Dedifferentiated amniotic fluid mesenchymal stem cell (primary cell): Measurements from ENCODE around the gene TET3.
A peak's percentile ranks its signal among the peaks of the same experiment; 100 is the strongest.
"Not testable (repeated sequence)": the region's sequence is repeated elsewhere in the genome, so short reads cannot be mapped to it uniquely, and the experiment has no call there.

ENCODE experiments used
- DNase-seq: peaks from one replicate; pipeline ENCODE4 v3.0.0-alpha.2; 2016; ENCODE audit errors: extremely low spot score

TET3 gene

DNA sequence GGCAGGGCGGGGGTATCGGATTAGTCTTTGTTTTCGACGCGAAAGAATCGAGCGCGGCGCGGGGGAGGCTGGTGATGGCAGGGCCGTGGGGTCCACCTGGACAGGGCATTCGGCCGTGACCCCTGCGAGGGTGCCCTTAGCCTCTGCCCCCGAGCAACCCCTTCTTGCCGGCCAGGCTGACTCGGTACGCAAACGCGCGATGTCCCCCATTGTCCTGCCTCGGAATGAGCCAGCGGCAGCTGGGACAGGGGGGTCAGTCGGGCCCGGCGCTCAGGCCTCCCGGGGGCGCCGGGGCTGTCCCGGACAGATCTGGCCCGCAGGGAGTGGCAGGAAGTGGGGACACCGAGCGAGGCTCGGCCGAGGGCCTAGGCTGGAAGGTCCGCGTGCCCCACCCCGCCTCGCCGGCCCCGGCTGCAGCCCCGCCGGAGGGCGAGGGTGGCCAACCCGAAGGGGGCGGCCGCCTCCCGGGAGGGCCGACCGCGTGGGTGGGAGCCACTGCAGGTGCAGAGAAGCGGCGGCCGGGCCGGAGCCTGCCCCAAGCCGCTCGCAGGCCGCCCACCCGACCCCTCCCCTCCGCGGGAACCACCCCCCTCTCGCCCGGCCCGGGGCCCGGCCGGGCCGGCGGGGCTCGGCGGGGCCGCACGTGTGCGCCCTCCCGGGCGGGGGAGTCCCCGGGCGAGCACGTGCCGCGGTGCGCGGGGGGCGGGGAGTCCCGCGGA is at the start of gene TET3:
Gene TET3 (plus strand): TSS at position 708 of the 719 bp plus-strand sequence. CDS start 1,494 bp downstream, outside the sequence.
- no peak for DNase-seq

DNA sequence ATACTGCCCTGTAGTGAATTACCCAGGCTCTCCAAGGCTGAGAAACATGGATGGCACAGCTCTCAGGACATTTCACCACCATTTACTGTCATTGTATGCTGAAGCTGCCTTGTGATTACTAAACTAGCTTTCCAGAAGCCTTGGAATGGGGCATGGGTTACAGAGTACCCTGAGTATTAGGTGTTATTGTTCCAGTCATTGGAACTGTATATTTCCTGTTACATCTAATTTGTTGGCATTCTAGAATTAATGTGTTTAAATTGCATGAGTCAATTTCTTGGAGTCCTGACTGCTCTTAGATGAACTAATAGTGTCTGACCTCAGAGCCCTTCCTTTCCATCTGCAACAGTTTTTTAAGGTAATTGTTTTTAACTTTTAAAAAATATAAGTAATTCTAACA is 49.1 kb upstream of the TET3 start:
- DNase-seq = no peak

- DNase-seq = no peak
Observed at GRCh38 chr2:73937103-73937885, 47.4 kb upstream of the TET3 start.

DNA sequence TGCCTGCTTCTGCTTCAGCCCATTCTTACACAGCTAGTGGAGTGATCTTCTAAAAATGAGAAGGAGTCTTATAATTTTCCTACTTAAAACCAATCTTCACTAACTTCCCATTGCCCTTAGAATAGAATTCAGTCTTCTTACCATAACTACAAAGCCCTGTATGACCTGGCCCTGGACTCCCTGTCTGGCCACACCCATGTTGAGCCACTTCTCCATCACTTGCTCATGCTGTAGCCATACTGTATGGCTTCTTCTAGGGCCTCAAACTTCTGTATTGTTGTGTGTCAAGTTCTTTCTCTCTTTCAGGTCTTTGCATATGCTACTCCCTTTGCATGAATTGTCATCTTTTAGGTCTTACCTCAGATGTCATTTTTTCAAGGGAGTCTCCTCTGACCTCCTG is 46.8 kb upstream of the TET3 start:
- DNase-seq = no peak

GRCh38 chr2:73938718-73939352 is 45.9 kb upstream of the TET3 start:
- peak; percentile 38 for DNase-seq

- no peak for DNase-seq
Observed at GRCh38 chr2:73939419-73939818, 45.3 kb upstream of the TET3 start.

GRCh38 chr2:73940066-73940465 is 44.6 kb upstream of the TET3 start:
- not testable (repeated sequence) for DNase-seq

GRCh38 chr2:73942664-73943063 is 42.0 kb upstream of the TET3 start:
- no peak for DNase-seq

- no peak for DNase-seq
Observed at GRCh38 chr2:73944714-73945113, 40.0 kb upstream of the TET3 start.

- no peak for DNase-seq
Observed at GRCh38 chr2:73946215-73946614, 38.5 kb upstream of the TET3 start.

DNA sequence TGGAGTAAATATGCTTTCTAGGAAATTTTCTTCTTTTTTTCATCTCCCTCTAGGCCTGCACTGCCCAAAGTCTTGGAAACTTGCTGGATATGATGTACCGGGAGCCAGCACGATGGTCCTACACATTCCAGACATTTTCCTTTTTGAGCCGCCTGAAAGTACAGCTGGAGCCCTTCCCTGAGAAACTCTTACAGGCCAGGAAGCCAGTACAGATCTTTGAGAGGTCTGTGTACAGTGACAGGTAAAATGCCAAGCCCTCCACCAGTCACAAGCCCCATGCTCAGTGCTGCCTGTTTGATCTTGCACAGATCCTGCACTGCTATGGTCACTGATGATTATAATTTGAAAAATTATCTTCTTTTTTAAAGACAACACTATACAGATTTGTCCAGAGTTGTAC is 38.0 kb upstream of the TET3 start:
- no peak for DNase-seq

DNA sequence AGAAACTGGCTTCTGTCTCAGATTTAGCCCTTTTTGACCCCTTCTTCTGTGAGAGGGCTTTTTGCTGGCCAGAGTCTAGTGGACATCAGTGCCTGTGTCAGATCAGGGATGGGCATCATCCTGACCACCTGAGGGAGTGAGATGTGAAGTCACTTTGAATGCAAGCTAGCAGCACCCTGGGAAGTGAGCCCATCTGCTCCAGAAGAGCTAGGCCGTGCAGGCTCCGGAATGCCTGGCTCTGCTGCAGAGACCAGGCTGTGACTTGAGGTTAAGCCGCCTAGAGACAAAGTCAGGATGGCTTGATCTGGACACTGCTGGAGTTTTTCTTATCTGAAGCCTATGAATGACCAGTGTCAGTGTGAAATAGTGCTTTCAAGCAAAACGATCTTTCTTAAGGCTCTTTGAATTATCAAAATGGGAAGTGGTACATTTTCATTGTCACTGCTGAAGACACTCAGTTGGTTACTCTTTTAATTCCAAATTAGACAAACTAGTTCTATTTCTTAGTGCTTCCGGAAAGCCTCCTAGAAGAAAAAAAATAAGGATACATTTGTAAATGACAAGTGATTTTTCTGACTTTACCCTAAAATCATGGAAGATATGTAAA is 37.2 kb upstream of the TET3 start:
- DNase-seq = no peak

- no peak for DNase-seq
Observed at GRCh38 chr2:73949802-73950201, 34.9 kb upstream of the TET3 start.

GRCh38 chr2:73952499-73953446 is 31.9 kb upstream of the TET3 start:
- DNase-seq = no peak

DNA sequence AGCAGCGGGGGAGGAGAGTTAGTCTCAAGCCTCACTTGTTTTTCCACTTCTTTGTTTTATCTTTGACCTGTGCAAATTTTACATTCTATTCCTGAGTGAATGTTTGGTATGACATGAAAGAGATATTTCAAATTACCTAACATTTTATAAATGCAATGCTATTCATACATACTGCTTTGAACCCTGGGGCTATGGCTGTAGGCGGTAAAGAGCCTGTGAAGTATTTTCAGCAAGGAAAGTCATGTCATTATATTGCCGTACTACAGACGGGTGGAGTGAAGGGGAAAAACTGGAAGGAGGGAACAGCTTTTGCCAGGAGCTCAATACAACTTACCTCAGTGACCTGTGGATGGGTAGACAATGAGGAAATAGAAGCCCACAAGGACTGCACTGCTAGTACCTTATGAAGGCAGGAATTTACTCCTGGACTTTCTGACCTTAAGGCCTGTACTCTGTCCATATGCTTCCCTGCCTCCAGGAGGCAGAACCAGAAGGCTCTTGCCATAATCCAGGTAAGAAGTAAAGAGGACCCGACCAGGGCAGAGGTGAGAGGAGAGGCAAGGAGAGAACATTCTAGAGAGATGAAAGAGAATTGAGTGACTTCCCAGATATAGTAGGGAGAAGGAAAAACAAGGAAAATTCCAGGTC is 28.4 kb upstream of the TET3 start:
- no peak for DNase-seq

GRCh38 chr2:73961274-73961673 is 23.4 kb upstream of the TET3 start:
- DNase-seq = no peak

DNA sequence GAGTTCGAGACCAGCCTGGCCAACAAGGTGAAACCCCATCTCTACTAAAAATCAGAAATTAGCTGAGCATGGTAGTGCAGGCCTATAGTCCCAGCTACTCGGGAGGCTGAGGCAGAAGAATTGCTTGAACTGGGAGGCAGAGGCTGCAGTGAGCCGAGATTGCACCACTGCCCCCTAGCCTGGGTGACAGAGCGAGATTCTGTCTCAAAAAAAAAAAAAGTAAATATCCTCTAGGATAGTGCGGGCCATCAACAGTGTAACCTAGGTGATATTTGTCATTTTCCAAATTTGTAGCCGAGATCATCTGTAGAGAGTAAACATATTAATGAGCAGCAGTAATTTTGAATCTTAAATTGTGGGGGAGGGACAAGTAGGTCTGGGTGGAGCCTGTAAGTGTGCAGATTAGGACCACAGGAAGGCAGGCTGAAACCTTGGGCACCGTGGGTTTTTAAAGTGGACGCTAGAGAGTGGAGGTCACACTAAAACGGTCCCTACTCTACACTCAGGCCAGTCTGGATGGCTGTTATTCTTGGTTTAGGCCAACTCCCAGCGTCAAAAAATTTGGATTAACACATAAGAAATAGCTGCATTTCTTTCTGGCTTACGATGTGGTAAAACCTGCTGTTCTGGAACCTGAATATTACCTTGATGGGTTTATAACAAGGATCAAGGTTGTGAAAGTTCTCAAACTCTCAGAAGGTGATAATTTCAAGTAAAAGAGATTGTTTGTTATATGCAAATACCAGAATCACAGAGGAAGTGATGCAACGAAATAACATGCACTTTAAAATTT is 22.7 kb upstream of the TET3 start:
- no peak for DNase-seq

DNA sequence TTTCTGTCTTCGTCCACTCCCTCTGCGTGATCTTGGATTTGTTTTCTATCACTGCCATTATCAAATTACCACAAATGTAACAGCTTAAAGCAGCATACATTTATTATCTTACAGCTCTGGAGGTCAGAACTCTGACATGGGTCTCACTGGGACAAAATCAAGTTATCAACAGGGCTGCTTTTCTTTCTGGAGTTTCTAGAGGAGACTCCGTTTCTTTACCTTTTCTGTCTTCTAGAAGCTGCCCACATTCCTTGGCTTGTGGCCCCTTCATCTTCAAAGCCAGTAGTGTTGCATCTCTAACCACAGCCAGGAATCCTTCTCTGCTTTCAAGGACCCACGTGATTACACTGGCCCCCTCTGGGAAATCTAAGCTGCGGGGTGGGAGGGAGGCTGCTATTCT is 21.9 kb upstream of the TET3 start:
- DNase-seq = no peak

- no peak for DNase-seq
Observed at GRCh38 chr2:73963385-73964120, 21.2 kb upstream of the TET3 start.
